Measurements from ENCODE around the gene LRBA.
"Not testable (repeated sequence)": the region's sequence is repeated elsewhere in the genome, so short reads cannot be mapped to it uniquely, and the experiment has no call there.

Gene LRBA

DNA sequence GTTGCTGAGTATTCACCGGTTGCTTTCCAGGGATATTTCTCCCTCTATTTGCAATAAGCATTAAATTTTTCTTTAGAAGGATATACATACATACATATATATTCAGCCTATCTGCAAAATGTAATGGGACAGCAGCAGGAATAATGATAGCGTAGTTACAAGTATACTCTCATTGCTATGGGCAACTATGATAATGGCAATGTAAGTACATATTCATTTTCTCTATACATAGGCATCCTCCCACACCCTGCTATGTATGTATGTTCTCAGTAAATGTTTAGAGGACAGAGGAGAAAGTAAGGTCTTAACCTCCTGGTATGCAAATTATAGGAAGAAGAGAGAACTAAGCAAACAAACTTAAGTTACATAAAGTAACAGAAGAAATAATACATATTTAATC, 452.8 kb downstream of the LRBA start:
- DNase-seq (ENCODE audit: low spot score in 2 of 2) (no peak), ATAC-seq (replicated peaks; ENCODE audit: extremely low read depth, poor library complexity, severe bottlenecking) (no peak)
- Mint-ChIP-seq H3K27me3 (no peaks in the 10 kb centered on the region), H3K36me3 (ENCODE audit: insufficient read depth) (peaks cover 1% of the 10 kb centered on the region), H3K4me1 (peaks cover 18% of the 10 kb centered on the region), H3K4me3 (no peak overlapping the region), H3K9me3 (peaks cover 5% of the 10 kb centered on the region), H3K27ac (ENCODE audit: low read depth) (peak overlapping the region; percentile 3)

DNA sequence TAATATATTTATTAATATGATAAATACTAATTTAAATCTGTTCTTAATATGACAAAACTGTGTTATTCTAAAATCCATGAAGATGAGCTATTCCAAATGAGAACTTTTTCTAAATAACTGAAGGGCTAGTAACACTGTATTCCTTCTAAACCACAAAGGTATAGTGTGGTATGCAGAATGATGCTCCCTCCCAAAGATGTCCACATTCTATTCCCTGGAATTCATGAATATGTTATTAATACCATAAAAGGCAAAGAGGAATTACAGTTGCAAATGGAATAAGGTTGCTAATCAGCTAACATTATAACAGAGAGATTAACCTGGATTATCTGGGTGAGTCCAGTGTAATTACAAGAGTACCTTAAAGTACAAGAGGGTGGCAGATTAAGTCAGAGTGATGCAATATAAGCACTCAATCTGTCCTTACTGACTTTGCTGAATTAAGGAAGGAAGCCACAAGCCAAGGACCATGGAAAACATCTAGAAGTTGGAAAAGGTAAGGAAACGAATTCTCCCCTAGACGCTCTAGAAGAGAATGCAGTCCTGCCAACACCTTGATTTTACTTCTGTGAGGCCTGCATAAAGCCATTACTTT, 453.8 kb downstream of the LRBA start:
- no peak for ATAC-seq (replicated peaks; ENCODE audit: extremely low read depth, poor library complexity, severe bottlenecking)
- no peaks in the 10 kb centered on the region for H3K27me3 Mint-ChIP-seq
- no peak overlapping the region for H3K4me3 Mint-ChIP-seq
- DNase-seq (ENCODE audit: low spot score in 2 of 2): no peak
- H3K9me3 Mint-ChIP-seq: peaks cover 5% of the 10 kb centered on the region
- H3K27ac Mint-ChIP-seq (ENCODE audit: low read depth): no peak overlapping the region
- H3K36me3 Mint-ChIP-seq (ENCODE audit: insufficient read depth): peaks cover 4% of the 10 kb centered on the region
- H3K4me1 Mint-ChIP-seq: peaks cover 19% of the 10 kb centered on the region

DNA sequence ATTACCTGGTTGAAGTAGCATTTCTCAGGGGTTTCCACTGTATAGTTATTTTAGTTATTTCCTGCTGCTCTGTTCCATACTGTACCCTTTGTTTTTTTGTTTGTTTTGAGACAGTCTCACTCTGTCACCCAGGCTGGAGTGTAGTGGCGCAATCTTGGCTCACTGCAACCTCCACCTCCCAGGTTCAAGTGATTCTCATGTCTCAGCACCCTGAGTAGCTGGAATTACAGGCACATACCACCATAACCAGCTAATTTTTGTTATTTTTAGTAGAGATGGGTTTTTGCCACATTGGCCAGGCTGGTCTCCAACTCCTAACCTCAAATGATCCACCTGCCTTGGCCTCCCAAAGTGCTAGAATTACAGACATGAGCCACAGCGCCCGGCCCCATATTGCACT, 457.3 kb downstream of the LRBA start:
- DNase-seq (ENCODE audit: low spot score in 2 of 2); H3K36me3 Mint-ChIP-seq (ENCODE audit: insufficient read depth); ATAC-seq (replicated peaks; ENCODE audit: extremely low read depth, poor library complexity, severe bottlenecking); H3K9me3 Mint-ChIP-seq; H3K4me1 Mint-ChIP-seq; H3K4me3 Mint-ChIP-seq; H3K27me3 Mint-ChIP-seq; H3K27ac Mint-ChIP-seq (ENCODE audit: low read depth): not testable (repeated sequence)

DNA sequence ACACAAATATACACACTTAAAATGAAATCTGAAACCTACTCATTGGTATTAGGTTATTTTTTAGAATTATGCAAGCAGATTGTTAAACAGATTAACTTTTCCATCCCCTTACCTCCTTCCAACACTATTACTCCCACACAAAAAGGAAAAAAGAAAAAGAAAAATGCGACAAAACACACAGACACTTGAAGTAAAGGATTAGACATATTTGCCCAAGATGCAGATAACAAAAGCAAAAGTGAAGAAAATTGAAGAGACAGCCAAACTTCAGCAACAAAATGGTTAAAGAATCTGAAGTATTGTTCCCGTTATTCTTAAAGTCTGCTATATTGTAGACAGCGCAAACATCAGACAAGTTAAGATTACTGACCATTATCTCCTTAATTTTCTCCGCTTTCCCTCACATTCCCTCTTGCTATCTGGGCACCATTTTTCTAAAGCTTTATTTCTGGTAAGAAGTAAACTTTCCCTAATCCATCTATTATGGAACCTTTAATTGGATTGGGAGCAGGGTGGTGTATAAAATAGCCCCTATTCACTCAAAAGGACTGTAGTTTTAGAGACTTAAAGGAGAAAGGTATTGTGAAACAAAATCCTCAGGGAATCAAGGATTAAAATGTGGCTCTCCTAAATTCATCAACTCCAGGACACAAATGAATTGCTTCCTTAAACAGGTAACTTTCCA, 467.8 kb downstream of the LRBA start:
- H3K27me3 Mint-ChIP-seq: no peaks in the 10 kb centered on the region
- no peaks in the 10 kb centered on the region for H3K9me3 Mint-ChIP-seq
- no peak overlapping the region for H3K27ac Mint-ChIP-seq (ENCODE audit: low read depth)
- H3K36me3 Mint-ChIP-seq (ENCODE audit: insufficient read depth): peaks cover 2% of the 10 kb centered on the region
- no peak overlapping the region for H3K4me3 Mint-ChIP-seq
- DNase-seq (ENCODE audit: low spot score in 2 of 2) (no peak), ATAC-seq (replicated peaks; ENCODE audit: extremely low read depth, poor library complexity, severe bottlenecking) (no peak)
- H3K4me1 Mint-ChIP-seq: peaks cover 5% of the 10 kb centered on the region

DNA sequence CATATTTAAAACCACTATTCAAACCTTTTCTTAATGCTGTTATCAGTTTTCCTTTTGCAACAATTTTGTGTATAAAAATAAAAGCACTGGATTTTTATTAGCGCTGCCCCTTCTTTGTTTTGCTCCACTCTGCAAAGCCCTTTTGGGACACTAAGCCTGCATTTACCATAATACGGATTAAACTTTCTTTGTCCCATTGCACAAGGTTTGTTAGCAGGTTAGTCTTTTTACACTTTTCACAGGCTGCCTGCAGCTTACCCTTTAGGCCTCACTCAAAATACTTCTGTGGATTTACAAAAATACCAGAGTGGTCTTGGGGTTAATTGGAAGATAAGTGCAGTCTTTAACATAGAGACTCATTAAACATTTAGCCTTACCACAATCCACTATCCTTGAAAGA, 468.8 kb downstream of the LRBA start:
- no peaks in the 10 kb centered on the region for H3K27me3 Mint-ChIP-seq
- H3K36me3 Mint-ChIP-seq (ENCODE audit: insufficient read depth): no peaks in the 10 kb centered on the region
- DNase-seq (ENCODE audit: low spot score in 2 of 2) (no peak), ATAC-seq (replicated peaks; ENCODE audit: extremely low read depth, poor library complexity, severe bottlenecking) (no peak)
- H3K27ac Mint-ChIP-seq (ENCODE audit: low read depth): no peak overlapping the region
- H3K4me3 Mint-ChIP-seq: no peak overlapping the region
- H3K4me1 Mint-ChIP-seq: no peaks in the 10 kb centered on the region
- no peaks in the 10 kb centered on the region for H3K9me3 Mint-ChIP-seq

DNA sequence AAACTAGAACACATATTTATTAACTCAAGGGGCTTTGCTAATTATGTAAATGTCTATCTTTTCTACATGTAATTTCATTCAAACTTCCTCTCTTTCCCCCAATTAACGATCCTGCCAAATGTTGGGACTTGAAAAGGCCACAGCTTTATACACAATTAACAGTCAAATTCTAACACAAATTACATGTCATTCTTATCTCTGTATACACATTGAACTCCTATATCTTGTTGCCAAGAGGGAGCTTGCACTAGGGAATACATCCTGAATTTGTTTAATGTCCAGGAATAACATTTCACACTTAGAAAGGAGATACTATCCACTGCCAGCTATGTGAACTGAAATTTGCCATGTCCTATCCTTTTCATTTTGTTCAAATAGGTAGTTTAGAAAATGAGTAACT, 472.0 kb downstream of the LRBA start:
- no peaks in the 10 kb centered on the region for H3K9me3 Mint-ChIP-seq
- H3K27me3 Mint-ChIP-seq: no peaks in the 10 kb centered on the region
- DNase-seq (ENCODE audit: low spot score in 2 of 2) (no peak), ATAC-seq (replicated peaks; ENCODE audit: extremely low read depth, poor library complexity, severe bottlenecking) (no peak)
- H3K4me3 Mint-ChIP-seq: no peak overlapping the region
- no peaks in the 10 kb centered on the region for H3K36me3 Mint-ChIP-seq (ENCODE audit: insufficient read depth)
- peaks cover 5% of the 10 kb centered on the region for H3K4me1 Mint-ChIP-seq
- H3K27ac Mint-ChIP-seq (ENCODE audit: low read depth): no peak overlapping the region

DNA sequence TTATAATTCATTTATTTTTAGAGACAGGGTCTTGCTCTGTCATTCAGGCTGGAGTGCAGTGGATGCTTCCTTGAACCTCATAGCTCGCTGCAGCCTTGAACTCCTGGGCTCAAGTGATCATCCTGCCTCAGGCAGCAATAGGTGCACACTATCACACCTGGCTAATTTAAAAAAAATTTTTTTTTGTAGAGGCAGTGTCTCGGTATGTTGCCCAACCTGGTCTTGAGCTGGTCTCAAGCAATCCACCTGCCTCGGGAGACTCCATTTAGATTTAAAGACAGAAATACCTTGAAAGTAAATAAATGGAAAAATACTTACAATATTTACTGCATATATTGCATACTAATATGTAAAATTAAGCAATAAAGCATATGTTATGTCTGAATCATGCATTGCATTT, 473.4 kb downstream of the LRBA start:
- Mint-ChIP-seq H3K9me3 (no peaks in the 10 kb centered on the region), H3K27ac (ENCODE audit: low read depth) (no peak overlapping the region), H3K27me3 (no peaks in the 10 kb centered on the region), H3K36me3 (ENCODE audit: insufficient read depth) (no peaks in the 10 kb centered on the region), H3K4me3 (no peak overlapping the region), H3K4me1 (peaks cover 12% of the 10 kb centered on the region)
- ATAC-seq (replicated peaks; ENCODE audit: extremely low read depth, poor library complexity, severe bottlenecking) (no peak), DNase-seq (ENCODE audit: low spot score in 2 of 2) (no peak)

DNA sequence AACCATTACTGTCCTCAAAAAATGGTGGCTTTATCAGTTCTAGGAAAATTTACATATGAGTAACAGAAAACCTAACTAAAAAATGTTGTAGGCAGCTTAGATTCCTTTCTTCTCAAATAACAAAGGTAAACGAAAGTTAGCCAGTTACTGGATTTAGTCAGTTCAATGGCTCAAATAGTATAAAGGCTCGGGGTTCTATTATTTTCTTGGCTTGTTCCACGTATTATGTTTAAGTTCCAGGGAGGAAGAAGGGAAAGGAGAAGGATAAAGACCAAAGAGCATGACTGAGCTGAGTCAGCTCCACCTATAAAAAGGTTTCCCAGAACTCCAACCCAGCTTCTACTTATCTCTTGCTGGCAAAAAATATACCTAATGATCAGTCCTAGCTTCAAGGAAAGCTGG, 474.1 kb downstream of the LRBA start:
- ATAC-seq (replicated peaks; ENCODE audit: extremely low read depth, poor library complexity, severe bottlenecking) (no peak), DNase-seq (ENCODE audit: low spot score in 2 of 2) (no peak)
- H3K4me3 Mint-ChIP-seq: no peak overlapping the region
- H3K9me3 Mint-ChIP-seq: no peaks in the 10 kb centered on the region
- no peaks in the 10 kb centered on the region for H3K27me3 Mint-ChIP-seq
- H3K36me3 Mint-ChIP-seq (ENCODE audit: insufficient read depth): no peaks in the 10 kb centered on the region
- H3K27ac Mint-ChIP-seq (ENCODE audit: low read depth): no peak overlapping the region
- peaks cover 12% of the 10 kb centered on the region for H3K4me1 Mint-ChIP-seq

DNA sequence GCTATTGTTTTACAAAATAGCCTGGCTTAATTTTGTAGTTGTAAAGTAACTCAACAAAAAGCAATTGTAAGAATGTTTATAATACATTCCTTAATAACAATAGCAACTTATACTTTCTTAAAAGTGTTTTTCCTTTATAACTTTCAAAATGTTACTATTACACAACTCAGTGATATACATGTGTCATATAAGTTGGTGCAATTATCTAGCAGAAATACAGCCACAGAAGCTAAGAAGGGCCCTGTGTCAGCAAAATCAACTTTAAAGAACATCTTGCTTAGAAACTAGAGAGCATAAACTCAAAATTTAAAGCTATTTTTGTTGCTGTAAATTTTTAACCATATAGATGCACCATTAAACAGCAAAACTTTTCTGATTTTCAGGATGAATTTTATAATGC, 474.5 kb downstream of the LRBA start:
- no peak overlapping the region for H3K27ac Mint-ChIP-seq (ENCODE audit: low read depth)
- H3K36me3 Mint-ChIP-seq (ENCODE audit: insufficient read depth): no peaks in the 10 kb centered on the region
- ATAC-seq (replicated peaks; ENCODE audit: extremely low read depth, poor library complexity, severe bottlenecking): no peak
- no peaks in the 10 kb centered on the region for H3K9me3 Mint-ChIP-seq
- no peak for DNase-seq (ENCODE audit: low spot score in 2 of 2)
- H3K4me1 Mint-ChIP-seq: peaks cover 12% of the 10 kb centered on the region
- no peak overlapping the region for H3K4me3 Mint-ChIP-seq
- no peaks in the 10 kb centered on the region for H3K27me3 Mint-ChIP-seq

DNA sequence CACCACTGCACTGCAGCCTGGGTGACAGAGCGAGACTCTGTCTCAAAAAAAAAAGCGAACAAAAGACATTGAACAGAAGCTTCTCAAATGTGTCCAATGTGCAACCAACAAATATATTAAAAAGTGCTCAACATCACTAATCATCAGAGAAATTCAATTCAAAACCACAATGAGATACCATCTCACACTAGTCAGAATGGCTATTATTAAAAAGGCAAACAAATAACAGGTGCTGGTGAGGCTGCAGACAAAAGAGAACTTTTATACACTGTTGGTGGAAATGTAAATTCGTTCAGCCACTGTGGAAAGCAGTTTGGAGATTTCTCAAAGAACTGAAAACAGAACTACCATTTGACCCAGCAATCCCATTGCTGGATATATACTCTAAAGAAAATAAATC, 477.2 kb downstream of the LRBA start:
- H3K9me3 Mint-ChIP-seq; H3K36me3 Mint-ChIP-seq (ENCODE audit: insufficient read depth); ATAC-seq (replicated peaks; ENCODE audit: extremely low read depth, poor library complexity, severe bottlenecking): not testable (repeated sequence)

DNA sequence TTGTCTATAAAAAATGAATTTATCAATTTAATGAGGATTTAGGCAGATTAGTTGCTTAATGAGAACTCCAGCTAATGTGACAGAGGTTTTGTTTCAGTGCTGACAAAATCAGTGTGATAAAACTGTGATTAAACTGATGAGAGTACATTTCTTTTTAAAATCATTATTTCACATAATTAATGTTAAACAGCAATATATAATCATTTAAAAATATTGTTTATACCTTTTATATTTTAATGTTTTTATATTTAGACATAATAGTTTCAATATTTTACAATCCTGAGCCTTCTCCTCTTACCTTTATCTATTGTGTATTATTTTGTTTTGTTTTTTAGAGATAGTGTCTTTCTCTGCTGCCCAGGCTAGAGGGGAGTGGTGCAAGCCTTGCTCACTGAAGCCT, 480.3 kb downstream of the LRBA start:
- H3K9me3 Mint-ChIP-seq: no peaks in the 10 kb centered on the region
- H3K27ac Mint-ChIP-seq (ENCODE audit: low read depth): no peak overlapping the region
- H3K27me3 Mint-ChIP-seq: no peaks in the 10 kb centered on the region
- H3K4me3 Mint-ChIP-seq: no peak overlapping the region
- ATAC-seq (replicated peaks; ENCODE audit: extremely low read depth, poor library complexity, severe bottlenecking) (no peak), DNase-seq (ENCODE audit: low spot score in 2 of 2) (no peak)
- peaks cover 16% of the 10 kb centered on the region for H3K4me1 Mint-ChIP-seq
- H3K36me3 Mint-ChIP-seq (ENCODE audit: insufficient read depth): no peaks in the 10 kb centered on the region

More for the DNA sequence above, 477.2 kb downstream of the LRBA start:
- peaks cover 16% of the 10 kb centered on the region for H3K4me1 Mint-ChIP-seq
- not testable (repeated sequence) for H3K27me3 Mint-ChIP-seq; H3K27ac Mint-ChIP-seq (ENCODE audit: low read depth); DNase-seq (ENCODE audit: low spot score in 2 of 2); H3K4me3 Mint-ChIP-seq

DNA sequence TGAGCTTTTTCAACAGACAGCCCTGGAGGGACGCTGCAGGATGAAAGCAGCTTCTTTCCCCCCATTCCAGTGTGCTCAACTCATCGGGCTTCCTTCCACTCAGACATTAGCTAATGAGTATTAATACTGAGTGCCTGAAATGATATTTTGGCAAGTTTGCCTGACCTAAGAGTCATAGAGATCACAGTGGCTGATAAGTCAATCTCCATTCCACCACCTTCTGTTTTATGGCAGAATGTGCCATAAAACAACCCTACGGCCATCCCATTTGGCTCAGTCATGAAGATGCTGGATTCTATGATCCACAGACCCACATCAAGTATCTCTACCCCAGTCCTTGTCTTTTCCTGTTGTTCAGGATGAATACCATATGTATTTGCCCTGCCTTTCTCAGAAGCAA, 481.4 kb downstream of the LRBA start:
- no peaks in the 10 kb centered on the region for H3K36me3 Mint-ChIP-seq (ENCODE audit: insufficient read depth)
- no peak for ATAC-seq (replicated peaks; ENCODE audit: extremely low read depth, poor library complexity, severe bottlenecking)
- H3K27ac Mint-ChIP-seq (ENCODE audit: low read depth): no peak overlapping the region
- no peak overlapping the region for H3K4me3 Mint-ChIP-seq
- no peak for DNase-seq (ENCODE audit: low spot score in 2 of 2)
- H3K4me1 Mint-ChIP-seq: peaks cover 16% of the 10 kb centered on the region
- no peaks in the 10 kb centered on the region for H3K27me3 Mint-ChIP-seq
- H3K9me3 Mint-ChIP-seq: no peaks in the 10 kb centered on the region

DNA sequence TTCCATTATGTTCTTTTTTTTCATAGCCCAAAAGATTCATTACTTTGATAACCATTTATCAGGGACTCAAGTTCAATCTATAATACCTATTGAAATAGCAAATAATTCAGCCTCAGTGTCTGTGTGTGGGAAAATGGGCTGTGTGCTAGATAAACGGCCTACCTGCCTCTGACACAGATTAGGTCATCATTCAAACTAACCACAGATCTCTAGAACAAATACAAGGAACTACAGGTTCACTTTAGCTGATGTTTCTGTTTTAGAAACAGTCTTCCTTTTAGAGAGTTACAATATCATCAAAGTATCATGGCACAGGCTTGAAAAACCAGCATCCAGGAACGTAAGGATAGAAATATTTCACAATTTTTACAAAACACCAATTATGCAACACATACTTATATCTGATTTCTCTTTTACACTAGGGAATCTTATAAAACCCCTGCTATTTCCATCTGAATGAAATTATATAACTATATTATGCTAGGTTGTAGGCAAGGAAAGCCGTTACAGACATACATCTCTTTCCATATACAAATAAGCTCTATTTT, 489.7 kb downstream of the LRBA start:
- peaks cover 5% of the 10 kb centered on the region for H3K36me3 Mint-ChIP-seq (ENCODE audit: insufficient read depth)
- H3K27me3 Mint-ChIP-seq: no peaks in the 10 kb centered on the region
- no peak overlapping the region for H3K4me3 Mint-ChIP-seq
- H3K4me1 Mint-ChIP-seq: no peaks in the 10 kb centered on the region
- H3K9me3 Mint-ChIP-seq: no peaks in the 10 kb centered on the region
- DNase-seq (ENCODE audit: low spot score in 2 of 2): no peak
- no peak for ATAC-seq (replicated peaks; ENCODE audit: extremely low read depth, poor library complexity, severe bottlenecking)
- H3K27ac Mint-ChIP-seq (ENCODE audit: low read depth): no peak overlapping the region
